GM23338 (cell line): ENCODE results near the gene MEN1. TPM values are rescaled to one million over a fixed set of nuclear protein-coding genes. Genes with fewer than 3 reads are reported as not detected.

Source experiments
- ATAC-seq: fragments of 200-7000 bp; cut with Tn5 transposase; 3 replicates; pipeline ENCODE4 v1.9.1; 2020
- DNase-seq: peaks from one replicate; pipeline ENCODE4 v3.0.0-alpha.2; 2015; ENCODE audit warnings: low spot score
- H2AFZ ChIP-seq: fragments of 200-600 bp; sonication (generic); 2 replicates; pipeline ENCODE4 v1.8.0; 2016; ENCODE audit warnings: antibody characterized with exemption, mild to moderate bottlenecking, moderate library complexity
- H3F3A ChIP-seq: fragments of 200-600 bp; sonication (generic); replicated peaks from 2 replicates; pipeline ENCODE4 v1.8.0; 2017; ENCODE audit warnings: antibody characterized with exemption, mixed run types, low read depth
- H3K27ac ChIP-seq: fragments of 200-600 bp; sonication (generic); 2 replicates; pipeline ENCODE4 v1.6.1; 2016; ENCODE audit warnings: low read depth
- H3K27me3 ChIP-seq: fragments of 200-600 bp; sonication (generic); 2 replicates; pipeline ENCODE4 v1.8.0; 2016; ENCODE audit warnings: mild to moderate bottlenecking, mixed run types, moderate library complexity; ENCODE audit not compliant: insufficient read depth
- H3K36me3 ChIP-seq: fragments of 200-600 bp; sonication (generic); 2 replicates; pipeline ENCODE4 v1.8.0; 2016; ENCODE audit warnings: mild to moderate bottlenecking; ENCODE audit not compliant: insufficient read depth
- H3K4me1 ChIP-seq: fragments of 200-600 bp; sonication (generic); 2 replicates; pipeline ENCODE4 v1.8.0; 2016; ENCODE audit warnings: mild to moderate bottlenecking, moderate library complexity; ENCODE audit not compliant: insufficient read depth
- H3K4me2 ChIP-seq: fragments of 200-600 bp; sonication (generic); 2 replicates; pipeline ENCODE4 v1.7.1; 2017; ENCODE audit warnings: mixed run types
- H3K4me3 ChIP-seq: fragments of 200-600 bp; sonication (generic); 2 replicates; pipeline ENCODE4 v1.6.1; 2016; ENCODE audit warnings: mixed run types
- H3K79me2 ChIP-seq: fragments of 200-600 bp; sonication (generic); replicated peaks from 2 replicates; pipeline ENCODE4 v1.8.0; 2017; ENCODE audit warnings: mild to moderate bottlenecking; ENCODE audit not compliant: insufficient read depth
- H3K9me2 ChIP-seq: fragments of 200-600 bp; sonication (generic); 2 replicates; pipeline ENCODE4 v1.8.0; 2017; ENCODE audit not compliant: insufficient read depth
- H4K20me1 ChIP-seq: fragments of 200-600 bp; sonication (generic); replicated peaks from 2 replicates; pipeline ENCODE4 v1.8.0; 2017; ENCODE audit warnings: mild to moderate bottlenecking; ENCODE audit not compliant: insufficient read depth
- H3K27ac Mint-ChIP-seq: 2 replicates; pipeline ENCODE4 v1.8.0; 2020; ENCODE audit warnings: inconsistent platforms, mild to moderate bottlenecking, moderate library complexity, mixed read lengths
- H3K27me3 Mint-ChIP-seq: 3 replicates; pipeline ENCODE4 v1.8.0; 2022; ENCODE audit warnings: low read depth, mild to moderate bottlenecking, moderate library complexity, mixed read lengths, inconsistent platforms; ENCODE audit not compliant: insufficient read depth, poor library complexity
- H3K36me3 Mint-ChIP-seq: 3 replicates; pipeline ENCODE4 v1.8.0; 2021; ENCODE audit warnings: low read depth, mild to moderate bottlenecking, inconsistent platforms, moderate library complexity, mixed read lengths
- H3K4me1 Mint-ChIP-seq: 3 replicates; pipeline ENCODE4 v1.8.0; 2020; ENCODE audit warnings: mild to moderate bottlenecking, inconsistent platforms, mixed read lengths
- H3K4me3 Mint-ChIP-seq: 3 replicates; pipeline ENCODE4 v1.8.0; 2021; ENCODE audit warnings: moderate library complexity, mild to moderate bottlenecking, inconsistent platforms, mixed read lengths
- H3K9me3 Mint-ChIP-seq: 3 replicates; pipeline ENCODE4 v1.8.0; 2020; ENCODE audit warnings: moderate library complexity, mild to moderate bottlenecking, inconsistent platforms, mixed read lengths
- CREB1 ChIP-seq: fragments of 250-450 bp; sonication (Bioruptor Pico); IDR thresholded peaks from 2 replicates; pipeline ENCODE4 v1.5.0; 2020; ENCODE audit warnings: low read depth, mild to moderate bottlenecking, moderate library complexity
- CTCF ChIP-seq, 2 experiments: fragments of 200-600 bp in 1 of 2; sonication (generic) in 1 of 2; conservative IDR thresholded peaks; 2 replicates each; pipeline versions ENCODE4 v1.5.1 to v1.6.1; 2016 to 2017; ENCODE audit warnings: antibody characterized with exemption in 2 of 2, low read depth in 2 of 2, mild to moderate bottlenecking in 2 of 2, moderate library complexity in 1 of 2
- ETS1 ChIP-seq: IDR thresholded peaks from 2 replicates; pipeline ENCODE4 v1.6.1; 2016; ENCODE audit warnings: antibody characterized with exemption
- EZH2 ChIP-seq: fragments of 200-600 bp; sonication (generic); IDR thresholded peaks from one replicate; pipeline ENCODE4 v1.8.0; 2017; ENCODE audit warnings: antibody characterized with exemption, mild to moderate bottlenecking, low read depth; ENCODE audit not compliant: unreplicated experiment
- EZH2phosphoT487 ChIP-seq: fragments of 200-600 bp; sonication (generic); IDR thresholded peaks from one replicate; pipeline ENCODE4 v1.8.1; 2018; ENCODE audit warnings: antibody characterized with exemption; ENCODE audit not compliant: unreplicated experiment
- JUNB ChIP-seq: IDR thresholded peaks from one replicate; pipeline ENCODE4 v1.6.1; 2016; ENCODE audit warnings: antibody characterized with exemption; ENCODE audit not compliant: unreplicated experiment
- NANOG ChIP-seq: IDR thresholded peaks from 2 replicates; pipeline ENCODE4 v1.6.1; 2016; ENCODE audit warnings: antibody characterized with exemption, borderline replicate concordance
- POLR2AphosphoS5 ChIP-seq: IDR thresholded peaks from 2 replicates; pipeline ENCODE4 v1.6.1; 2016; ENCODE audit warnings: antibody characterized with exemption, low read depth
- REST ChIP-seq: IDR thresholded peaks from one replicate; pipeline ENCODE4 v1.6.1; 2018; ENCODE audit warnings: antibody characterized with exemption; ENCODE audit not compliant: unreplicated experiment
- STAT1 ChIP-seq: IDR thresholded peaks from one replicate; pipeline ENCODE4 v1.6.1; 2016; ENCODE audit warnings: antibody characterized with exemption; ENCODE audit not compliant: unreplicated experiment
- ZNF114 ChIP-seq: fragments of 250-450 bp; sonication (Bioruptor Pico); IDR thresholded peaks from 2 replicates; pipeline ENCODE4 v1.5.0; 2020; ENCODE audit warnings: mild to moderate bottlenecking, moderate library complexity
- ZNF331 ChIP-seq: fragments of 250-450 bp; sonication (Bioruptor Pico); IDR thresholded peaks from 2 replicates; pipeline ENCODE4 v1.5.0; 2020; ENCODE audit warnings: low read depth, mild to moderate bottlenecking, moderate library complexity
- ZNF462 ChIP-seq: fragments of 250-450 bp; sonication (Bioruptor Pico); IDR thresholded peaks from 2 replicates; pipeline ENCODE4 v1.5.0; 2020; ENCODE audit warnings: mild to moderate bottlenecking, moderate library complexity
- polyA plus RNA-seq: library from polyadenylated mRNA; unstranded; fragments of >200 nt; fragmentation: Nextera tagmentation; extraction: Ambion mirVana; gene quantifications from 2 replicates; pipeline ENCODE4 v1.2.1, GENCODE V29; 2016
- total RNA-seq: library from RNA; depleted of rRNA; stranded (reverse); fragments of >200 nt; shearing (Covaris generic); gene quantifications from 2 replicates; pipeline ENCODE4 v1.2.3, GENCODE V29; 2014

MEN1 gene
- total and polyA plus RNA-seq, 2 experiments from 2014 or later = 31.6 to 45.2 TPM

- DNase-seq (no peak), ATAC-seq (no peak)
- H3K4me1 Mint-ChIP-seq = no peaks in the 10 kb centered on the region
- H3K27me3 Mint-ChIP-seq = peaks cover 2% of the 10 kb centered on the region
- Histone ChIP-seq H3K9me2 (no peaks in the 10 kb centered on the region), H3K79me2 (no peaks in the 10 kb centered on the region), H3F3A (no peaks in the 10 kb centered on the region), H3K27ac (no peak overlapping the region), H3K36me3 (no peaks in the 10 kb centered on the region), H3K4me3 (no peak overlapping the region), H3K4me1 (no peaks in the 10 kb centered on the region), H3K27me3 (no peaks in the 10 kb centered on the region), H3K4me2 (no peak overlapping the region), H2AFZ (no peak overlapping the region), H4K20me1 (no peaks in the 10 kb centered on the region)
- no peak overlapping the region for H3K27ac Mint-ChIP-seq
- H3K9me3 Mint-ChIP-seq = no peaks in the 10 kb centered on the region
- peaks cover 7% of the 10 kb centered on the region; the same call in 2 of the 3 replicates for H3K36me3 Mint-ChIP-seq
- H3K4me3 Mint-ChIP-seq = no peak overlapping the region
- TF ChIP-seq STAT1 (no peak), REST (no peak), EZH2 (no peak), ZNF462 (no peak), ETS1 (no peak), ZNF114 (CRISPR knock-in tag) (no peak), NANOG (no peak), JUNB (no peak), POLR2AphosphoS5 (no peak), ZNF331 (CRISPR knock-in tag) (no peak), CTCF (conservative IDR thresholded peaks at IDR 0.05; ENCODE audit: low read depth in 2 of 2) (no peak), EZH2phosphoT487 (no peak), CREB1 (no peak)
Measured at GRCh38 chr11:64832467-64833197, 22.3 kb upstream of the MEN1 start.
